Stimulated activated CD8-positive, alpha-beta memory T cell treated with anti-CD3 and anti-CD28 coated beads, Interleukin-15, amount 100 ng/mL, for 24 hours (primary cell): ENCODE results near the gene IFI27.
A peak's percentile ranks its signal among the peaks of the same experiment; 100 is the strongest.
"Not testable (repeated sequence)": the region's sequence is repeated elsewhere in the genome, so short reads cannot be mapped to it uniquely, and the experiment has no call there.

Experiments
- DNase-seq: peaks from one replicate; pipeline ENCODE4 v3.0.0-alpha.2; 2020; ENCODE audit warnings: low read depth

Gene IFI27

GRCh38 chr14:94110552-94111181 is at the start of gene IFI27:
Gene IFI27 (plus strand): TSS chr14:94110736.
- no peak for DNase-seq

- no peak for DNase-seq
Observed at GRCh38 chr14:94062344-94062940, 48.1 kb upstream of the IFI27 start.

GRCh38 chr14:94066089-94066676 is 44.4 kb upstream of the IFI27 start:
- DNase-seq = no peak

GRCh38 chr14:94072076-94072475 is 38.5 kb upstream of the IFI27 start:
- DNase-seq = not testable (repeated sequence)

- DNase-seq = no peak
Observed at GRCh38 chr14:94074534-94074933, 36.0 kb upstream of the IFI27 start.

GRCh38 chr14:94075008-94075407 is 35.5 kb upstream of the IFI27 start:
- no peak for DNase-seq

GRCh38 chr14:94077111-94077821 is 33.3 kb upstream of the IFI27 start:
- DNase-seq = no peak

- no peak for DNase-seq
Observed at GRCh38 chr14:94077823-94078222, 32.7 kb upstream of the IFI27 start.

- no peak for DNase-seq
Observed at GRCh38 chr14:94079891-94080620, 30.5 kb upstream of the IFI27 start.

GRCh38 chr14:94080621-94081385 is 29.7 kb upstream of the IFI27 start, which contains the start of the genes DDX24 and IFI27L1:
Gene DDX24 (minus strand): TSS chr14:94081202. CDS start chr14:94079742, 1,460 bp downstream.
Gene IFI27L1 (plus strand): TSS chr14:94081310. CDS start chr14:94096938, 15,628 bp downstream.
- DNase-seq = peak; percentile 93

GRCh38 chr14:94081386-94081820 is 29.1 kb upstream of the IFI27 start:
- no peak for DNase-seq

GRCh38 chr14:94087891-94088290 is 22.6 kb upstream of the IFI27 start:
- DNase-seq = no peak

GRCh38 chr14:94088516-94088915 is 22.0 kb upstream of the IFI27 start:
- DNase-seq = no peak

- DNase-seq = no peak
Observed at GRCh38 chr14:94089479-94089878, 21.1 kb upstream of the IFI27 start.

GRCh38 chr14:94093418-94093817 is 17.1 kb upstream of the IFI27 start:
- DNase-seq = no peak

- DNase-seq = no peak
Observed at GRCh38 chr14:94097091-94097490, 13.4 kb upstream of the IFI27 start.

- DNase-seq = no peak
Observed at GRCh38 chr14:94098326-94098992, 12.1 kb upstream of the IFI27 start.

- DNase-seq = no peak
Observed at GRCh38 chr14:94099006-94099405, 11.5 kb upstream of the IFI27 start.

- no peak for DNase-seq
Observed at GRCh38 chr14:94100847-94101246, 9.7 kb upstream of the IFI27 start.

GRCh38 chr14:94101748-94102147 is 8.8 kb upstream of the IFI27 start:
- no peak for DNase-seq
